ENCODE data around the gene MPHOSPH8.

MPHOSPH8 gene

DNA sequence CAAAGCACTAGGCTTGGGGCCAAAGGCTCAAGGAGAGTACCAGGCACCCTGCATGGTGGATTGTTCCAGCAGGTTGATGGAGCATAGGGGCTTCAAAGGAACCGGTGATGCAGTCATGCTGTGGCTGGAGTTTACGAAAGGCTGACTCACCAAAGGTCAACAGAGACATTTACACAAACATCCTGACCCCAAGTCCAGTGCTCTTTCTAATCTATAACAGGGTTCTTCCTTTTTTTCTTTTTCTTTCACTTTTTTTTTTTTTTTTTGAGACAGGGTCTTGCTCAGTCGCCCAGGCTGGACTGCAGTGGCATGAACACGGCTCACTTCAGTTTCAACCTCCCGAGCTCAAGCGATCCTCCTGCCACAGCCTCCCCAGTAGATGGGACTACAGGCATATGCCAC lies 36.5 kb upstream of the MPHOSPH8 start:
- H3K4me3 ChIP-seq = no peak overlapping the region
- TF ChIP-seq Cebpa-rat (IDR thresholded peaks at IDR 0.05) = no peak
- no peak overlapping the region for H3K27ac ChIP-seq
- H3K4me1 ChIP-seq = peaks cover 10% of the 10 kb centered on the region; the same call in 1 of the 2 replicates
- no peaks in the 10 kb centered on the region for H3K27me3 ChIP-seq
- peaks cover 7% of the 10 kb centered on the region for H3K9me3 ChIP-seq
- no peaks in the 10 kb centered on the region for H3K36me3 ChIP-seq
- no peak overlapping the region for H3K4me2 ChIP-seq
- no peaks in the 10 kb centered on the region for H4K20me1 ChIP-seq
- no peak overlapping the region for H3K9ac ChIP-seq

DNA sequence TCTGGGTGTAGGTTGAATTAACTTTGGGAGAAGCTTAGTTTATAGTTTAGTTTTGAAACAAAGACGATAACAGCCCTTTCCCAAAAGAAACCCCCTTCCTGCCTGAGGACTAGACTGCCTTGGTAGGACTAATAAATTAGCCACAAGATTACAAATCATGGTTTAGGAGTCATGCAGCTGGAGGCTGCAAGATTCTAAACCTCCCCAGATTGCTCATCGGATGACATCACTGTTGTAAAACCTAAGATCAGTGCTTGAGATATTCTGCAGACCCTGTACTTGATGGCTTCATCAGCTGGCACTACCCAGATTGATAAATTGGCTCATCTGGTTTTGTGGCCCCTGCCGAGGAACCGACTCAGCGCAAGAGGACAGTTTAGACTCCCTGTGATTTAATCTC lies 35.9 kb upstream of the MPHOSPH8 start:
- Histone ChIP-seq H3K4me1 (peaks cover 7% of the 10 kb centered on the region; the same call in 1 of the 2 replicates), H3K9ac (no peak overlapping the region), H3K4me3 (no peak overlapping the region), H3K27me3 (no peaks in the 10 kb centered on the region), H4K20me1 (no peaks in the 10 kb centered on the region), H3K9me3 (peaks cover 12% of the 10 kb centered on the region), H3K36me3 (no peaks in the 10 kb centered on the region), H3K4me2 (no peak overlapping the region), H3K27ac (no peak overlapping the region)
- TF ChIP-seq Cebpa-rat (IDR thresholded peaks at IDR 0.05) = no peak

DNA sequence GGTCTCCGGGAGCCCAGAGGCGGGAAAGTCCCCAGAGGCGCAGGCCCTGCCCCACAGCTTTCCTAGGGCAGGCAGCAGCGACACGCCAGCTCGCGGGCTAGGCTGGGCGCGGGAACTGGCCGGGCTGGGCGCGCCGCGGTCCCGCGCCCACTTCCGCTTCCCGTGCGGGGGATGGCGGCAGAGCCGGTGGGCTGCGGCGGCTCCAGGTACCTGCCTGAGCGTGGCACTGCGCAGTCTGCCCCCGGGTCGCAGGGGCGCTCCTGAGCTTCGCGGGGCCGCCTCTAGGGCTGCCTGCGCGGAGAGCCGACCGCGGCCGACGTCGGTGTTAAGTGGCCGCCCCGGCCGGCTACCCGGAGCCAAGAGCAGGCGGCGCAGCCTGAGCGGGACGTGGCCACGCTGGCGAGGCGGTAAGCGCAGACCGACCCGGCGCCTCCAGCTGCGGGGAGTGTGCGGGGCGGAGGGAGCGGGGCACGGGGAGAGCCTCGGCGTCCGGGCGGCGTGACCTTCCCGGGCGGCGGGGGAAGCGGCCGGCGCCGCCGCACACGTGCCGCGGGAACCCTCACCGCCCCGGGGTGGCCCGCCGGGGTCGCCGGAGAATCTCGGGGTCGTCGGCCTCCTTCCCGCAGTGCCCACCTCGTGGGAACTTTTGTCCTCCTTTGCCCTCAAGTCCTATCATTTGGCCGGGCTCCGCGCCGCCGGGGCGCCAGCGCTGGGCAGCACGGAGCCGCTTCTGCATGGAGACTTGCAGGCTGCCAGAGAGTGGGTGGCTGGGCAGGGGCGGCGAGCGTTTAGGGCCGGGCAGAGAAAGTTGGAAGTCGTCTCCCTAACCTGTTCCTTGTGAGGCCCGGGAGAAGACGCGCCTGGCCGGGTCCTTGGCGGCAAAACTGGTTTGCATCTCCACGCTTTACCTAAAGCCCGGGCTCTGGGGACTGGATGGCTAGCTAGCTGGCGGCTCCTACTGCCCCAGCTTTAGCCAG lies 31.4 kb upstream of the MPHOSPH8 start:
- no peak overlapping the region for H3K4me2 ChIP-seq
- no peak for TF ChIP-seq Cebpa-rat (IDR thresholded peaks at IDR 0.05)
- no peaks in the 10 kb centered on the region for H3K36me3 ChIP-seq
- H3K4me3 ChIP-seq = no peak overlapping the region
- H3K27me3 ChIP-seq = no peaks in the 10 kb centered on the region
- no peak overlapping the region for H3K9ac ChIP-seq
- no peaks in the 10 kb centered on the region for H4K20me1 ChIP-seq
- H3K4me1 ChIP-seq = no peaks in the 10 kb centered on the region
- peaks cover 46% of the 10 kb centered on the region for H3K9me3 ChIP-seq
- no peak overlapping the region for H3K27ac ChIP-seq

DNA sequence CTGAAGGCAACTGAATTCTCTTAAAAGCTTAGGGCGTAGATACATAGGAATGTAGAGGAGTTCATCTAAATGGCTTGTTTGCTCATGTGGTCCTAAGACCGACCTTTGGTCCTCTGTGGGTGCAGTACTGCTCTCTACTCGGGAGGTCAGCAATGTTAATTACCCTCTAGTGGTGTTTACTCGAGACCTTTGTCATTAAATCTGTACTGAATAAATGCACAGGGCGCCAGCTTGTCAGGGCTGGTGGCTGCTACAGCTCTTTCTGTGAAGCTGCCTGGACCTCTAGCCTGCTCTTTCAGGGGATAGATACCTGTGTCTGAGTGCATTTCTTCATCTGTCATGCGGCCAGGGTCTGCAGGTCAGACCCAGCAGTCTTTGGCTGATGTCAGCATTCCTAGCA lies 29.2 kb upstream of the MPHOSPH8 start:
- no peak overlapping the region for H3K9ac ChIP-seq
- TF ChIP-seq Cebpa-rat (IDR thresholded peaks at IDR 0.05) = no peak
- no peaks in the 10 kb centered on the region for H3K36me3 ChIP-seq
- H3K9me3 ChIP-seq = peaks cover 46% of the 10 kb centered on the region
- H3K27me3 ChIP-seq = no peaks in the 10 kb centered on the region
- no peaks in the 10 kb centered on the region for H4K20me1 ChIP-seq
- no peaks in the 10 kb centered on the region for H3K4me1 ChIP-seq
- no peak overlapping the region for H3K4me3 ChIP-seq
- no peak overlapping the region for H3K4me2 ChIP-seq
- H3K27ac ChIP-seq = no peak overlapping the region

DNA sequence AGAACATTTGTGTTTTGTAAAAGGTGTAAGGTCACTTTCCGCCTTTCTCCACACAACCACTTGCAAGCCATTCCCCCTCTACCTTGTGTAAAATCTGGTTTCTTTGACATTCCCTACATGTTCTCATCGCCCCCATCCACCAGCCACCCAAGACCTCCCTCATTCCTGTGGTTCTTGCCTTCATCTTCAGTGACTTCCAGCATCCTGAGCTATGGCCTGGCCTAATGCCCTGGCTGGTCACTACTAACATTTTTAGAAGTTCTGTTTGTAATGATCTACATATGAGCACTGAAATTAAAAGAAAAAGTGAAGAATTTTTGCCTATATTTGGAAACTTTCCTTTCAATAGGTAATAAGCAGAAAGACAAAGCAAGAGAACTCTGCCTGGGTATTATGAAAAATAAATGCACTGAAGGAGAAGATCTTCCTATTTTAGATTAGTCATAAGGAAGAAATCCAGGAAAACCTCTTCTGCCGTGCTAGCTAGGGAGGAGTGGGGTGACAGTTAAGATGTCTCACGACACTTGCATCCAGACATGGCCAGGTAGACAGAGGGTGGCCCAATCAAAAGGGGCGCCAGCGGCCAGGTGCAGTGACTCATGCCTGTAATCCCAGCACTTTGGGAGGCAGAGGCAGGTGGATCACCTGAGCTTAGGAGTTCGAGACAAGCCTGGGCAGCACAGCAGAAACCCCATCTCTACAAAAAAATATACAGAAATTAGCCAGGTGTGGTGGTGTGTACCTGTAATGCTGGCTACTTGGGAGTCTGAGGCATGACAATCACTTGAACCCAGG lies 28.1 kb upstream of the MPHOSPH8 start:
- no peaks in the 10 kb centered on the region for H3K4me1 ChIP-seq
- H3K27me3 ChIP-seq = no peaks in the 10 kb centered on the region
- H3K4me2 ChIP-seq = no peak overlapping the region
- H3K9me3 ChIP-seq = peaks cover 46% of the 10 kb centered on the region
- TF ChIP-seq Cebpa-rat (IDR thresholded peaks at IDR 0.05) = no peak
- no peak overlapping the region for H3K4me3 ChIP-seq
- H3K36me3 ChIP-seq = no peaks in the 10 kb centered on the region
- no peak overlapping the region for H3K27ac ChIP-seq
- H3K9ac ChIP-seq = no peak overlapping the region
- no peaks in the 10 kb centered on the region for H4K20me1 ChIP-seq

DNA sequence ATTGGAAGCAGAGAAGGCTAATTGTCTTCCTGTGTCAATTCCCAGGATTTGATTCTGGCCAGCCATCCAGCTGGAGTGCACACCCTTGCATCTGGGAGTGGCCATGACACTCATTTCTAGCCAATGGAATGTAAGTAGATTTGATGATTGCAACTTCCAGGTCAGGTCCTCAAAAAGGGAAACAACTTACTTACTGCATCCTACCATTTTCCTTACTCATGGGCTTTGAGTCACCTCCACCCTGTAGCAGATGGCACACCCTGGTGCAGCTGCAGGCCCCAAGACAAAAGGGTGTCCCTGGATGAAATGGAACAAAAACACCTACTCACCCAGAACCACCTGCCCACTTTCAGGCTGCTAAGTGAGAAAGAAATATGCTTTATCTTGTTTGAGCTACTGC lies 27.3 kb upstream of the MPHOSPH8 start:
- H4K20me1 ChIP-seq = no peaks in the 10 kb centered on the region
- H3K27ac ChIP-seq = no peak overlapping the region
- H3K9me3 ChIP-seq = peaks cover 46% of the 10 kb centered on the region
- no peak overlapping the region for H3K4me3 ChIP-seq
- no peaks in the 10 kb centered on the region for H3K36me3 ChIP-seq
- no peaks in the 10 kb centered on the region for H3K27me3 ChIP-seq
- TF ChIP-seq Cebpa-rat (IDR thresholded peaks at IDR 0.05) = no peak
- no peaks in the 10 kb centered on the region for H3K4me1 ChIP-seq
- H3K4me2 ChIP-seq = no peak overlapping the region
- H3K9ac ChIP-seq = no peak overlapping the region

DNA sequence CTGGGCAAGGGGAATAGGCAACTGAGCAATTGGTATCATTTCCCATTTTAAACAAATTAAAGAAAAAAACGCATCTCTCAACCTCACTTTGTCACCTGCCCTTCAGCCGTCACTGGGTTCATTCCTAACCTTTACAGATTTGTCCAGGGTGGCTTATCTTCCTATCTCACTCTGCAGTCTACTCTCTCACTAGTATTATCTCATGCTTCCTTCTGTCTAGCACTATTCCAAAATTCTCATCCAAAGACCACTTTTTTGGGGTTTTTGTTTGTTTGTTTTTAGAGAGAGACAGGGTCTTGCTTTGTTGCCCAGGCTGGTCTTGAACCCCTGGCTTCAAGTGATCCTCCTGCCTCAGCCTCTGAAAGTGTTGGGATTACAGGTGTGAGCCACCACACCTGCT lies 26.7 kb upstream of the MPHOSPH8 start:
- no peaks in the 10 kb centered on the region for H3K27me3 ChIP-seq
- H3K9me3 ChIP-seq = peaks cover 42% of the 10 kb centered on the region
- H3K27ac ChIP-seq = no peak overlapping the region
- no peaks in the 10 kb centered on the region for H3K4me1 ChIP-seq
- H3K9ac ChIP-seq = no peak overlapping the region
- no peak for TF ChIP-seq Cebpa-rat (IDR thresholded peaks at IDR 0.05)
- H4K20me1 ChIP-seq = no peaks in the 10 kb centered on the region
- H3K4me3 ChIP-seq = no peak overlapping the region
- H3K4me2 ChIP-seq = no peak overlapping the region
- no peaks in the 10 kb centered on the region for H3K36me3 ChIP-seq

DNA sequence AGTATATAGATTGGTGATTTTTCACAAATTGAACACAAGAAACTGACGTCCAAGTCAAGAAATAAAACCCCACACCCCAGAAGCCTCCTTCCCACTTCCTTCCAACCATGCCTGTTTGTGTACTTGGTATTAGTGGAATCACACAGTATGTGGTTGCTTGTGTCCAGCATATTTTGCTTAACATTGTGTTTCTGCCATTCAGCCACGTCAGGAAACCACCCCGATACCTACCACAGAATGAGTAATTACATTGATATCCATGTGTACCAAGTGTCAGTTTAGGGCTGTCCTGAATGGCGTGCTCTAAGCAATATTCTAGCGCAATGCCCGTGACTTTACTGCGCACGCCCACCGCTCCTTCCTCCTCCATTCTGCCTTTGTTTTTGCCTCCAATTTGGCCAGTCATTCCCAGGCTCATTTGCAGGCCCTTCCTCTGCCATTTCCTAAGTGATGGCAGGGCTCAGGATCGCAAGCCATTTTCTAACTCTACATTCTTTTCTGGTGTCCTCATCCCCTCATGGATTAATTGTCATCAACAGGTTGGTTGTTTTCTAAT lies 25.9 kb upstream of the MPHOSPH8 start:
- H3K4me2 ChIP-seq = no peak overlapping the region
- peaks cover 33% of the 10 kb centered on the region for H3K9me3 ChIP-seq
- no peak overlapping the region for H3K9ac ChIP-seq
- TF ChIP-seq Cebpa-rat (IDR thresholded peaks at IDR 0.05) = no peak
- no peaks in the 10 kb centered on the region for H4K20me1 ChIP-seq
- H3K36me3 ChIP-seq = no peaks in the 10 kb centered on the region
- H3K27ac ChIP-seq = no peak overlapping the region
- H3K27me3 ChIP-seq = no peaks in the 10 kb centered on the region
- no peaks in the 10 kb centered on the region for H3K4me1 ChIP-seq
- no peak overlapping the region for H3K4me3 ChIP-seq

DNA sequence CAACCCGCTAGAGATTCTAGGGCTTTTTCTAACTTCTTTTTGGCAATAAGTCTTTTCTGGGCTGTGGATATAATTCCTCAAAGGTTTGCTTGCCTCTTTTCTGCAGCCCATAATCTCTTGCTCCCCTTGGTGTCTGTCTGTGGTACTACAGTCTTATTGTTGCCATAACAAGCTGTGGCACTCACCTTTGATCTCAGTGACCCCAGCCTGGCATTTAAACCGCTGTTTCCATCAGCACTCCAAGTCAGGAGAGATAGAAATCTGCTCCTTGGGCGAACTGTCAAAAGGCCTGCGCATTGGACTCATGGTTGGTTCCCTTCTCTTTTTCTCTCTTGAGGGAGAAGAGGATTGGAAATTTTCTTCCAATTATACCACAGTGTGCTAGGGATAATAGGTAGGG lies 14.5 kb upstream of the MPHOSPH8 start:
- peaks cover 24% of the 10 kb centered on the region for H3K9me3 ChIP-seq
- H3K27ac ChIP-seq = no peak overlapping the region
- no peaks in the 10 kb centered on the region for H3K36me3 ChIP-seq
- no peak overlapping the region for H3K9ac ChIP-seq
- H4K20me1 ChIP-seq = no peaks in the 10 kb centered on the region
- no peaks in the 10 kb centered on the region for H3K4me1 ChIP-seq
- H3K27me3 ChIP-seq = no peaks in the 10 kb centered on the region
- H3K4me3 ChIP-seq = no peak overlapping the region
- no peak overlapping the region for H3K4me2 ChIP-seq
- TF ChIP-seq Cebpa-rat (IDR thresholded peaks at IDR 0.05) = no peak

DNA sequence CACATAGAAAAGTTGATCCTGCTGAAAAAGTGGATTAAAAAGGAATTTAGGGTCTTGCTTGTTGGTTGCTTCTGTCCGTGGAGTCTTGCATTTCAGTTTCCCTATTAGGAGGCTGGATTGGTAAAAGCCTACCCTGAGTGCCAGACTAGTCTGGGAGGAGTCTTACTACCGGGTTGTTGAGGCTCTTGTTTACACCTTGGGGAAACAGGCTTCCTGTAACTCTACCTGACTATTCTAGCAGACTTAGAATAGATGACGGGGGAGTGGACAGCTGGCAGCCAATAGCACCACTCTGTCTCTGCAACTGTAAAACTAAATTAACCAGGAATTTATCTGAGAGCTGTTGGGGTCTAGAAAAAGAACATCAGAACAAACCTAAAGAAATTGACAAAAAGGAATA lies 11.3 kb upstream of the MPHOSPH8 start:
- Histone ChIP-seq H3K27ac (no peak overlapping the region), H3K4me3 (no peak overlapping the region), H3K9ac (no peak overlapping the region), H3K4me1 (no peaks in the 10 kb centered on the region), H3K4me2 (no peak overlapping the region), H4K20me1 (no peaks in the 10 kb centered on the region), H3K36me3 (no peaks in the 10 kb centered on the region), H3K27me3 (no peaks in the 10 kb centered on the region), H3K9me3 (peaks cover 23% of the 10 kb centered on the region)
- TF ChIP-seq Cebpa-rat (IDR thresholded peaks at IDR 0.05) = no peak

Measured in BLaER1 (cell line).